CD4-positive, alpha-beta T cell treated with Interleukin-15 for 4 hours (primary cell): ENCODE measurements around the gene EXOC7.

Experiments
- DNase-seq: peaks from one replicate; pipeline ENCODE4 v3.0.0-alpha.2; 2020; ENCODE audit warnings: low spot score

The EXOC7 gene

GRCh38 chr17:76121932-76122430 is 18.4 kb upstream of the EXOC7 start:
- DNase-seq, result no peak

- DNase-seq, result no peak
Measured at GRCh38 chr17:76120658-76121008, 17.0 kb upstream of the EXOC7 start.

GRCh38 chr17:76119409-76120371 is 16.1 kb upstream of the EXOC7 start:
- DNase-seq, result no peak

- DNase-seq, result no peak
Measured at GRCh38 chr17:76115138-76115754, 11.7 kb upstream of the EXOC7 start.

- no peak for DNase-seq
Measured at GRCh38 chr17:76111956-76112355, 8.4 kb upstream of the EXOC7 start.

- DNase-seq, result peak; percentile 27
Measured at GRCh38 chr17:76107509-76107908, 3.9 kb upstream of the EXOC7 start.

- DNase-seq, result no peak
Measured at GRCh38 chr17:76106703-76107102, 3.1 kb upstream of the EXOC7 start.

- DNase-seq, result no peak
Measured at GRCh38 chr17:76104896-76105231, 1.3 kb upstream of the EXOC7 start.

GRCh38 chr17:76104140-76104895 is 731 bp upstream of the EXOC7 start:
- no peak for DNase-seq

GRCh38 chr17:76102944-76103273 is 678 bp downstream of the EXOC7 start:
- no peak for DNase-seq

GRCh38 chr17:76097716-76098295 is 5.8 kb downstream of the EXOC7 start:
- DNase-seq, result no peak

GRCh38 chr17:76095943-76096342 is 7.6 kb downstream of the EXOC7 start:
- DNase-seq, result no peak

GRCh38 chr17:76094046-76094445 is 9.5 kb downstream of the EXOC7 start:
- DNase-seq, result no peak

GRCh38 chr17:76092526-76093413 is 10.8 kb downstream of the EXOC7 start:
- DNase-seq, result no peak

GRCh38 chr17:76091526-76092286 is 11.9 kb downstream of the EXOC7 start:
- peak; percentile 16 for DNase-seq

- no peak for DNase-seq
Measured at GRCh38 chr17:76090517-76091129, 13.0 kb downstream of the EXOC7 start.

- no peak for DNase-seq
Measured at GRCh38 chr17:76089680-76090516, 13.7 kb downstream of the EXOC7 start.

GRCh38 chr17:76088868-76089576 is 14.6 kb downstream of the EXOC7 start:
- no peak for DNase-seq
